ENCODE measurements around the gene EFHD1.

Gene EFHD1

GRCh38 chr2:232592772-232593395 lies 40.5 kb upstream of the EFHD1 start:
- no peak overlapping the region for H3K27ac ChIP-seq

GRCh38 chr2:232593982-232594381 lies 39.4 kb upstream of the EFHD1 start:
- TF ChIP-seq CTCF (conservative IDR thresholded peaks at IDR 0.05): no peak
- no peak for TF ChIP-seq ZFX (IDR thresholded peaks at IDR 0.05)
- no peak overlapping the region for H3K27ac ChIP-seq

More at GRCh38 chr2:232592772-232593395, 40.5 kb upstream of the EFHD1 start:
- TF ChIP-seq CTCF (conservative IDR thresholded peaks at IDR 0.05) (no peak), ZFX (IDR thresholded peaks at IDR 0.05) (no peak)

DNA sequence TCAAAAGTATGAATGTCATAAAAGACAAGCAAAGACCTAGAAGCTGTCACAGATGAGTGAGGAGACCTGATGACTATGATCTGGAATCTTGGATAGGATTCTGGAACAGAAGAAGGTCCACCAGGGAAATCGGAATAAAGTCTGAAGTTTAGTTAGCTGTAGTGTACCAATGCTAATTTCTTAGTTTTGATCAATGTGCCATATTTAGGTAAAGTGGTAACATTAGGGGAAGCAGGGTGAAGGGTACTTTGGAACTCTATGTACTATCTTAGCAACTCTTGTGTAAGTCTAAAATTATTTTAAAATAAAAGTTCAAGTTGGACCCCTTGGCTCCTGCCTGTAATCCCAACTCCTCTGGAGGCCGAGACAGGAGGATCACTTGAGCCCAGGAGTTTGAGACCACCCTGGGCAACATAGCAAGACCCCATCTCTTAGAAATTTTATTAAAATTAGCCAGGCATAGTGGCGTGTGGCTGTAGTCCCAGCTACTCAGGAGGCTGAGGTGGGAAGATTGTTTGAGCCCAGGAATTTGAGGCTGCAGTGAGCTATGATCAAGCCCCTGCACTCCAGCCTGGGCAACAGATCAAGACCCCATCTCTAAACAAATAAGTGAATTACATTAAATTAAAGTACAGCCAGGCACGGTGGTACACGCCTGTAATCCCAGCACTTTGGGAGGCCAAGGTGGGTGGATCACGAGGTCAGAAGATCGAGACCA lies 35.9 kb upstream of the EFHD1 start:
- no peak for TF ChIP-seq CTCF (conservative IDR thresholded peaks at IDR 0.05)
- no peak overlapping the region for H3K27ac ChIP-seq

GRCh38 chr2:232598293-232598692 lies 35.1 kb upstream of the EFHD1 start:
- no peak overlapping the region for H3K27ac ChIP-seq
- no peak for TF ChIP-seq ZFX (IDR thresholded peaks at IDR 0.05)
- no peak for TF ChIP-seq CTCF (conservative IDR thresholded peaks at IDR 0.05)

DNA sequence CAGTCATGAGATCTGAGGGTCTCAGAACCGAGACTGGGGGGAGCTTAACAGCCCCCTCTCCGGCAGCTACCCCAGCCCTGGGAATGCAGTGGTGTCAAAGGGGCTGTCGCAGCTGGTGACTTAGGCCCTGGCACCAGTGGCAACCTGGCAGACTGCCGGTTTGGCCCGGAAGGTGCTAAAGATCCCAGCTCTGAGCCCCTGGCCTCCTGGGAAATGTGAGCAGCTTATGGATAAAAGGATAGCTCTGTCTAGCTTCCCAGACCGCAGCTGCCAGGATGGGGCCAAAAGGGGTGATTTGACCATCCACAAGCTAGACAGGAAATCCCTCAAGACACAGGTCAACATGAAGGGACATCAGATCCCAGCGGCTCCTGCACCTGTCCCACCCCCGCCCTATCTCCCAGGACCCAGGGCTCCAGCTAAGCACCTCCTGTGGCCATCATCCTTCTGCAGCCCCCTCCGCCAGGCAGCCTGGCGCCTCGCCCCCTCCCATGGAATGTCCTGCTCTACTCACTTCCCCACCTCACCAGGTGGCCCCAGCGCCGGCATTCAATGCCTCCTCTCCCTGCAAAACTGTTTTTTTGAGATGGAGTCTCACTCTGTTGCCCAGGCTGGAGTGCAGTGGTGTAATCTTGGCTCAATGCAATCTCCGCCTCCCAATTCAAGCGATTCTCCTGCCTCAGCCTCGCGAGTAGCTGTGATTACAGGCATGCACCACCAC lies 33.2 kb upstream of the EFHD1 start:
- no peak overlapping the region for H3K27ac ChIP-seq
- no peak for TF ChIP-seq CTCF (conservative IDR thresholded peaks at IDR 0.05)
- no peak for TF ChIP-seq ZFX (IDR thresholded peaks at IDR 0.05)

DNA sequence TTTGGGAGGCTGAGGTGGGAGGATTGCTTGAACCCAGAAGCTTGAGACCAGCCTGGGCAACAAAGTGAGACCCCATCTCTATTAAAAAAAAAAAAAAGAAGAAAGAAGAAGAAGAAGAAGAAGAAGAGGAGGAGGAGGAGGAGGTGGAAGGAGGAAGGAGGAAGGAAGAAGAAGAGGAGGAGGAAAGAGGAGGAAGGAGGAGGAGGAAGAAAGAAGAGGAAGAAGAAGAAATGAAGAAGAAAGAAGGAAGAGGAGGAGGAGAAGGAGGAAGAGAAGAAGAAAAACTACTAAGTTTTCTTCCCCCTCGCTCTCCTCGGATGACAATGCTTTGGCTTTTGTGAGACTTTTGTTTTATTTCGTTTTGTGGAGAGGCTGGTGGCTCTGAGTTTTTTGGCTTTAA lies 30.1 kb upstream of the EFHD1 start:
- no peak overlapping the region for H3K27ac ChIP-seq
- TF ChIP-seq ZFX (IDR thresholded peaks at IDR 0.05): no peak
- TF ChIP-seq CTCF (conservative IDR thresholded peaks at IDR 0.05): no peak

DNA sequence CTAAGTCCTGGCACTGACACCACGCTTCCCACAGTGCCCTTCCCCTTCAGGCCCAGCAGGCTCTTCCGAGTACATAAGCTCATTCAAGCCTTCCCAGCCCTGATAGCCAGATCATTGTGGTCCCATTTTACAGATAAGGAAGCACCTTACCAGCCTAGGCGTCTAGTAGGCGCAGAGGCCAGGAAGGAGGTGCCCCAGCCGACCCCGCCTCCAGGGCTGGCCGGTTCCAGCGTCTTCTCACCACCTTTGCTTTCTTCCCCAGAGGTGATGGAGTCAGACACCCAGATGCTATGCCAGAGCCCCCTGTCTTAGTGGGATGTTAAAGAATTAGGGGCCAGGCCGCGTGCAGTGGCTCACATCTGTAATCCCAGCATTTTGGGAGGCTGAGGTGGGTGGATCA lies 28.9 kb upstream of the EFHD1 start:
- no peak overlapping the region for H3K27ac ChIP-seq
- TF ChIP-seq CTCF (conservative IDR thresholded peaks at IDR 0.05) (no peak), ZFX (IDR thresholded peaks at IDR 0.05) (no peak)

Data from C4-2B (cell line).